GM18951 (cell line): ENCODE measurements around the gene LRRC4C.

Experiments
- POLR2A ChIP-seq: IDR thresholded peaks from 4 replicates; pipeline ENCODE4 v1.6.1; 2011; ENCODE audit warnings: mild to moderate bottlenecking; ENCODE audit not compliant: insufficient read length, insufficient read depth; ENCODE audit errors: extremely low read depth
- in situ Hi-C: fragments of 300-500 bp; cut with MboI; formaldehyde crosslinking; loops from one replicate; pipeline ENCODE4 v1.12.0; 2022; ENCODE audit warnings: low sequenced_read_pairs, mixed read lengths, inconsistent platforms; ENCODE audit not compliant: unreplicated experiment

The LRRC4C gene

GRCh38 chr11:40285558-40285957, 1173.9 kb downstream of the LRRC4C start:
- in situ Hi-C loops, result no loop called here
- TF ChIP-seq POLR2A, result no peak

DNA sequence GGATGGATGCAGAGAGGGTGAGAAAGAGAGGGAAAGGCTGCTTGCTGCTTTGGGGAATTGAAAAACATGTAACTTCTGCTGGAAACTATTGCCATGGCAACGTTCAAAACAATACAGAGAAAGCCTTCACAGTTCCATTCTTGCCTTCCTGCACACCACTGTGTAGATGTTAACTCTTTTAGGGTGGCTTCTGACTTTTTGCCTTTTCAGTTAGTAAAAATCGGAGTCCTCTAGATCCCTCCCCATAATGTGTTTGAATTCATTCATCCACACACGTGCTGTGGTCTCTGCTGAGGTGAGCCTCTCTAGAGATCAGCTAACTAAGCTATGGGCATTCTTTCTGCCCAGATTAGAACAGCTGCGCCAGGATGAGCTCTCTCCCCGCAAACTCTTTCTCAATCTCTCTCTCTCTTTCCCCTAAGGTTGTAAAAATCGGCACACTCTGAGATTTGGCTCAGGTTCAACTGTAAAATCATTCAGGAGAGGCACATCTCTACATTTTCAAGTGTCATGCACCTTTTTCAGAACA, 1178.3 kb downstream of the LRRC4C start:
- in situ Hi-C loops, result no loop called here
- TF ChIP-seq POLR2A, result no peak

GRCh38 chr11:40280159-40281051, 1179.0 kb downstream of the LRRC4C start:
- no peak for TF ChIP-seq POLR2A
- in situ Hi-C loops, result no loop called here

DNA sequence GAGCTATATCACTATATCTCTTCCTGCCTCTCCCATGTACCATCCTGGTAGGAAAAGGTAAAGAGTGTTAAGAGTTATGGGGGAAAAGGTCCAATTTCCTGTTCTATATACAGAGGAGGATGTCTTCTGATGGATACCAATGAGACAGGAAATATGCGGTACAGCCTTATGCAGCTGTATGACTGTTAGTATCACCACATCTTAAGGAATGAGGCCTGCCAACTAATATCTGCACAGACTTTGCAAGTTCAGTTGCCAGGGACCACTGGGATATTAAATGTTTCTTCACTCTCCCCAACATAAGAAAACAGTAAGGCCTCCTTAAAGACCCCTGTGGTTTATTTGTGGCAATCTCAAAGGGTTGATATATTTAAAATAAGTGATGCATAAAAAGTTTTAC, 1182.5 kb downstream of the LRRC4C start:
- in situ Hi-C loops, result no loop called here
- no peak for TF ChIP-seq POLR2A

GRCh38 chr11:40274017-40274416, 1185.4 kb downstream of the LRRC4C start:
- no peak for TF ChIP-seq POLR2A
- in situ Hi-C loops, result no loop called here

- in situ Hi-C loops, result no loop called here
- TF ChIP-seq POLR2A, result no peak
Observed at GRCh38 chr11:40273192-40273732, 1186.2 kb downstream of the LRRC4C start.

GRCh38 chr11:40271361-40271760, 1188.1 kb downstream of the LRRC4C start:
- no peak for TF ChIP-seq POLR2A
- in situ Hi-C loops, result no loop called here

DNA sequence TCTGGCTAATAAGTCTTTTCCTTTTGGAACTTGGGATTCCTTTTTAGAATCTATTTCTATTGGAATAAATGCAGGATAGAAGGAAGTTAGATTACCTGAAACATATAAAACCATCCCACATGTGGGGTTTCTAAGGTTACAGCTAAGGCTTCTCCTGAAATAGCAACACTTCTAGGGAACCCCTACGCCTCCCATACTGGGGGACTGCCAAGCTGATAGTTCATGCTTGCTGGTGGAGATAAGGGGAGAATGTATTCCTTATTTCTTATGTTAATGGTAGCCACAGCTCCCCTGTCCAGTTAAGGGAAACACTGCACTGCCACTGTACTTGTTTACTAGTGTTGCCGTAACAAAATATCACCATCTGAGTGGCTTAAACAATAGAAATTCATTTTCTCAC, 1189.6 kb downstream of the LRRC4C start:
- in situ Hi-C loops, result no loop called here

DNA sequence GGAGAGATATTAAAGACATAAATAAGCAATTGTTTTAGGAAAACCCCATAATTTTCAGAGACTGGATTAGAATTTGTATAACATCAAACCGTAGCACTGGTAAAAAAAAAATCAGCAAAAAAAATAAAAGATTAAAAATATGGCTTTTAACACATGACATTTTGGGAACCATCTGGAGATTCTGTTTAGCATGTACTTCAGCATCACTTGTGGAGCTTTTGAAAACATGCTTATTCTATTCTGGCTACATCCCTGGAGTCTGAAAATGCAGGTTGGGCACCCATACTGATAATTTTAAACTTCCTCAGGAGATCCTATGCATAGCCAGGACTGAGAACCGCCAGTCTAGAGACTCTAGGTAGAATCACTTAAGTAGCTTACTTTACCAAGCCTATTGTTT, 1190.9 kb downstream of the LRRC4C start:
- TF ChIP-seq POLR2A, result no peak
- in situ Hi-C loops, result no loop called here

More for the DNA sequence above, 1189.6 kb downstream of the LRRC4C start:
- no peak for TF ChIP-seq POLR2A

- TF ChIP-seq POLR2A, result no peak
- in situ Hi-C loops, result no loop called here
Observed at GRCh38 chr11:40255457-40255856, 1204.0 kb downstream of the LRRC4C start.

GRCh38 chr11:40253166-40253565, 1206.3 kb downstream of the LRRC4C start:
- in situ Hi-C loops, result no loop called here
- TF ChIP-seq POLR2A, result no peak

GRCh38 chr11:40252236-40252635, 1207.2 kb downstream of the LRRC4C start:
- TF ChIP-seq POLR2A, result no peak
- in situ Hi-C loops, result no loop called here

DNA sequence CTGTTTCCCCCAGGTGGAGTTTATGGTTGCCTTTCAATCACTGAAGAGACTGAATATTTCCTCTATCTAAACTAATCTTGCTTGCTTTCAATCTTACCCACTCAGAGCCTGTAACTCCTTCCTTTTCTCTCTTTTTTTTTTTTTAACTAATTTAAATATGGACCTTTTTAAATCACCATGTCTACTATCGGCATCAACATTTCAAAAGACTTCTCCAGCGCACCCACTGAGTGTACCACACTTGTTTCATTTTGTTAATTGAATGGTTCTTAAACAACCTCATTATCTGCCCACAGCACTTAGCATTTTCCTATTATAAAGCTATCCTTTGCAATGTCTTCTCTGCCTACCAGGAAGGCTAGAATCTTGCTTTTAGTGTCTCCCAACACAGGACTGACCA, 1212.5 kb downstream of the LRRC4C start:
- TF ChIP-seq POLR2A, result no peak
- in situ Hi-C loops, result no loop called here

GRCh38 chr11:40241524-40242051, 1217.9 kb downstream of the LRRC4C start:
- TF ChIP-seq POLR2A, result no peak
- in situ Hi-C loops, result no loop called here

DNA sequence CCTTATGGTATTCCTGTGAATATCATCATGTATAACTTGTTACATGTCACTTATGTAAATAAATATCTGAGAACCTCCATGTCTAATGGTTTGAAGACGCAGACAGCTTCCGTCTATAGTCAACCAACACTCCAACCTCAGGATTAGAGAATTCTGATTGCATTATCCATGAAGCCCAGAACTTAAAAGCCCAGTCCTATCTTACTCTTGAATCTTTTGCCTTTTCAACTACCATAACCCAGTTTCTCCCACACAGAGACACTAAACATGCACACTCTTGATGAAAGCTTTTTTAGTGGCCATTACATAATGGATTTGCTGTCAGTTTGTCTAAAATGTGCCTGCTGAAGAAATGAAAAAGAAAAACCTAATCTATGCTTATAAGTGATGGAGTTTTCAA, 1219.2 kb downstream of the LRRC4C start:
- TF ChIP-seq POLR2A, result no peak
- in situ Hi-C loops, result no loop called here
